ENCODE data around the gene FADS2. TPM values are rescaled to one million over a fixed set of nuclear protein-coding genes. Genes with fewer than 3 reads are reported as not detected.

Gene FADS2
- polyA plus RNA-seq, 1 experiment, result 327 TPM

DNA sequence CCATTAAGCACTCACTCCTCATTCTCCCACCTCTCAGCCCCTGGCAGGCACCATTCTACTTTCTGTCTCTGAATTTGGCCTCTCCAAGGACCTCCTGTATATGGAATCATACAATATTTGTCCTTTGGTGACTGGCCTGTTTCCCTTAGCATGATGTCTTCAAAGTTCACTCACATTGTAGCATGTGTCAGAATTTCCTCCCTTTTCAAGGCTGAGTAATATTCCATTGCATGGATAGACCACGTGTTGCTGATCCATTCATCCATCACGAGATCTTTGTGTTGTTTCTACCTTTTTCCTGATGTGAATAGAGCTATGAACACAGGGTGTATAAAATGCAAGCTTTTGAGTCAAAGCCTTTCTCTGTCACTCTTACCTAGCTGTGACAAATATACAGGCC, 11.6 kb downstream of the FADS2 start:
- TF ChIP-seq, protein P1, sequence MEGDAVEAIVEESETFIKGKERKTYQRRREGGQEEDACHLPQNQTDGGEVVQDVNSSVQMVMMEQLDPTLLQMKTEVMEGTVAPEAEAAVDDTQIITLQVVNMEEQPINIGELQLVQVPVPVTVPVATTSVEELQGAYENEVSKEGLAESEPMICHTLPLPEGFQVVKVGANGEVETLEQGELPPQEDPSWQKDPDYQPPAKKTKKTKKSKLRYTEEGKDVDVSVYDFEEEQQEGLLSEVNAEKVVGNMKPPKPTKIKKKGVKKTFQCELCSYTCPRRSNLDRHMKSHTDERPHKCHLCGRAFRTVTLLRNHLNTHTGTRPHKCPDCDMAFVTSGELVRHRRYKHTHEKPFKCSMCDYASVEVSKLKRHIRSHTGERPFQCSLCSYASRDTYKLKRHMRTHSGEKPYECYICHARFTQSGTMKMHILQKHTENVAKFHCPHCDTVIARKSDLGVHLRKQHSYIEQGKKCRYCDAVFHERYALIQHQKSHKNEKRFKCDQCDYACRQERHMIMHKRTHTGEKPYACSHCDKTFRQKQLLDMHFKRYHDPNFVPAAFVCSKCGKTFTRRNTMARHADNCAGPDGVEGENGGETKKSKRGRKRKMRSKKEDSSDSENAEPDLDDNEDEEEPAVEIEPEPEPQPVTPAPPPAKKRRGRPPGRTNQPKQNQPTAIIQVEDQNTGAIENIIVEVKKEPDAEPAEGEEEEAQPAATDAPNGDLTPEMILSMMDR (IDR thresholded peaks at IDR 0.05; ENCODE audit: insufficient read depth, low read depth, low read length), result no peak
- ChIA-PET POLR2A (no interaction called here), CTCF (interaction anchor here (0.8 kb wide), 1 partner anchor 43 kb away, joined by 3 read pairs; no protein-coding TSS in a partner anchor)
- Histone ChIP-seq H3K36me3 (ENCODE audit: control insufficient read depth, insufficient read depth, low read length) (peaks cover 25% of the 10 kb centered on the region), H3K4me3 (ENCODE audit: low read depth, low read length) (no peak overlapping the region), H3K27me3 (ENCODE audit: control insufficient read depth, insufficient read depth, low read length) (no peaks in the 10 kb centered on the region)
- DNase-seq (ENCODE audit: low read depth), result no peak

DNA sequence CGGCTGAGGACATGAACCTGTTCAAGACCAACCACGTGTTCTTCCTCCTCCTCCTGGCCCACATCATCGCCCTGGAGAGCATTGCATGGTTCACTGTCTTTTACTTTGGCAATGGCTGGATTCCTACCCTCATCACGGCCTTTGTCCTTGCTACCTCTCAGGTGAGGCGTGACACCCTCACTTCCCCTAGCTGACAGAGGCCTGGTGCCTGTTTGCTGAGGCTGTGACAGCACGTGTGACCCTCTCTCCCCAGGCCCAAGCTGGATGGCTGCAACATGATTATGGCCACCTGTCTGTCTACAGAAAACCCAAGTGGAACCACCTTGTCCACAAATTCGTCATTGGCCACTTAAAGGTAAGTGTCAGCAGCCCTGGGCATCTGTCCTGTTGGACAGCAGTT, 12.3 kb downstream of the FADS2 start:
- POLR2A ChIA-PET, result no interaction called here
- H3K27me3 ChIP-seq (ENCODE audit: control insufficient read depth, insufficient read depth, low read length), result no peaks in the 10 kb centered on the region
- TF ChIP-seq, protein P1 (IDR thresholded peaks at IDR 0.05; ENCODE audit: insufficient read depth, low read depth, low read length), result no peak
- peaks cover 29% of the 10 kb centered on the region for H3K36me3 ChIP-seq (ENCODE audit: control insufficient read depth, insufficient read depth, low read length)
- no peak for DNase-seq (ENCODE audit: low read depth)
- H3K4me3 ChIP-seq (ENCODE audit: low read depth, low read length), result no peak overlapping the region
- CTCF ChIA-PET, result interaction anchor here (0.8 to 0.9 kb wide), 2 partner anchors 13 to 44 kb away, joined by 3 read pairs; no protein-coding TSS in a partner anchor

DNA sequence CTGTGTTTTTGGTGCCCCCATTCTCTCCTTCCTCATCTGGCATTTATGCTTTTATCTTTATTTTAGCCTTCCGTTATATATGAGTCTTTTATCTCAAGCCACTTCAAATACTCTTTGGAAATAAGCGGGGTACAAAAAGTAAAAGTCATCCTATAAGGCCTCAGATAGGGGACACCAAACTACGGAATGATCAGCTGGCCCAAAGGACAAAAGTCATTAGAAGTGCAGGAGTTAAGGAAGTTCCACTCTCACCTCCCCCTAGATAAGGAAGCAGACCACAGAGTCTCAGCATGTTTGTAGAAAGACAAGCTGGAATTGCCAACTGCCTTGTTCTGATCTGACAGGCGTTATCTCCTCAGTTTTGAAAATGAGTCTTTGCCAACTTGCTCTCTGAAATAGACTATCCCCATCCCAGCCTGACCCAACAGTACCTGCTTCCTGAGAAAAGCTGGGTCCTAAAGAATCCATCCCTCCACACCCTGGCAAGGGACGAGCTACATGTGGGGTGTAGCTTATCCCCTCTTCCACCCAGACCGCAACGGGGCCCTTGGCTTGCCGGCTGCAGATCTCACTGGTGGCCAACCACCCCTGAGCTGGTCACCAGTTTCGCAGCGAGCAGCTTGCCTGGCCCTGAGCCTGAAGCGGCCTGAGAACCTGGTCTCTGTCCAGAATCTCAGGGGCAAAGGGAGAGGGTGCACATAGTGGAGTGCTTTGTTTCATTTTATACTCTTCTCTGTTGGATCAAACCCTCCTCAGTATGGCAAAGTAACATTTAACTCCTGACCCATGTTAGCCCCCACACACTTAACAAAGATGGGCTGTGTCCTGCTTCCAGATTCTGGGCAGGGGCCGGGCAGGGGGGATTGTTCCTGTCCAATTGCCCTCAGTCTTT, 13.8 kb downstream of the FADS2 start:
- ChIA-PET CTCF (interaction anchor here (1.1 kb wide), 1 partner anchor 29 kb away, joined by 3 read pairs; no protein-coding TSS in a partner anchor), POLR2A (no interaction called here)

DNA sequence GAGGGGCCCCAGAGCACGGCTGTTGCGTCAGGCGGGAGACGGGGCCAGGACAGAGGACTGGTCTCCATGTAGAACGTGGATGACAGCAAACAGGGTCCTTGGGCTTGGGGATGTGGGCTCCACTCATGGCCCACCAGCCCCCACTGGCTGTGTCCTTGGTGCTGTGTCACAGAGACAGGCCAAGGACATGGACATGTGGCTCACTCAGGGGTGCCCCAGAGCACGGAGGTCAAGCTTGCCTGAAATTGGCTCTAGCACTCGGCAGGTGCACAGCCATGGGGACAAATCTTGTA, 14.4 kb downstream of the FADS2 start:
- Histone ChIP-seq H3K4me3 (ENCODE audit: low read depth, low read length) (no peak overlapping the region), H3K36me3 (ENCODE audit: control insufficient read depth, insufficient read depth, low read length) (peaks cover 30% of the 10 kb centered on the region), H3K27me3 (ENCODE audit: control insufficient read depth, insufficient read depth, low read length) (no peaks in the 10 kb centered on the region)
- TF ChIP-seq, protein P1 (IDR thresholded peaks at IDR 0.05; ENCODE audit: insufficient read depth, low read depth, low read length), result no peak
- CTCF ChIA-PET, result no interaction called here
- DNase-seq (ENCODE audit: low read depth), result no peak
- POLR2A ChIA-PET, result no interaction called here

More for the DNA sequence above, 13.8 kb downstream of the FADS2 start:
- TF ChIP-seq, protein P1 (IDR thresholded peaks at IDR 0.05; ENCODE audit: insufficient read depth, low read depth, low read length), result no peak
- Histone ChIP-seq H3K4me3 (ENCODE audit: low read depth, low read length) (no peak overlapping the region), H3K36me3 (ENCODE audit: control insufficient read depth, insufficient read depth, low read length) (peaks cover 31% of the 10 kb centered on the region), H3K27me3 (ENCODE audit: control insufficient read depth, insufficient read depth, low read length) (no peaks in the 10 kb centered on the region)
- no peak for DNase-seq (ENCODE audit: low read depth)

DNA sequence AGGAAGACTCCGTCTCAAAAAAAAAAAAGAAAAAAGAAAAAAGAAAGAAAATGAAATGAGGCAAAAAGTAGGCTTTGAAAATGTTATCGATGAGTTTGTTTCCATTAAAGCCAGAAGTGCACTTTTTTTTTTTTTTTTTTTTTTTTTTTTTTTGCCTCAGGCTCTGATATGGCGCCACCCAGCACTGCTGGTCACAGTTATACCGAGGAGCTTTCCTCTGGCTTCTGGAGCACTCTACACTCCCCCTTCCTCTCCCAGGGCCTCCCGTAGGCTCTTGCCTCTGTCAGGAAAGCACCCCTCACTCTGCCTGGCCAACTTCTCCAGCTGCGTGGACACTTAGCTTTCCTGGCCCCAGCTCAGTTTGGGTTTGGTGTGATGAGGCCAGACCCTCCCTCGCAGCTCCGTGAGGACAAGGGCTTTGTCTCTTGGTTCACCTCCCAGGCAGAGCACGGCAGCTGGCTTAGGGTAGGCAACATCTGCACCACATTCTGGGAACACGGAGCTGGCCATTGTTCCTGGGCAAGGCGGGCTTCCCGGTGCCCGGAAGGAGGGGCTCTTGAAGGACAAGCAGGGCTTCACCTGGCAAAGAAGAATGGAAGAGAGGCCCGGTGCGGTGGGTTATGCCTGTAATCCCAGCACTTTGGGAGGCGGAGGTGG, 16.9 kb downstream of the FADS2 start:
- no peaks in the 10 kb centered on the region for H3K27me3 ChIP-seq (ENCODE audit: control insufficient read depth, insufficient read depth, low read length)
- POLR2A ChIA-PET, result no interaction called here
- TF ChIP-seq, protein P1 (IDR thresholded peaks at IDR 0.05; ENCODE audit: insufficient read depth, low read depth, low read length), result no peak
- CTCF ChIA-PET, result interaction anchor here (1.0 to 2.3 kb wide), 2 partner anchors 11 to 237 kb away, joined by 3 to 5 read pairs; no protein-coding TSS in a partner anchor
- peaks cover 40% of the 10 kb centered on the region for H3K36me3 ChIP-seq (ENCODE audit: control insufficient read depth, insufficient read depth, low read length)
- DNase-seq (ENCODE audit: low read depth), result no peak
- H3K4me3 ChIP-seq (ENCODE audit: low read depth, low read length), result no peak overlapping the region
